ENCODE measurements around the gene RRAD. TPM values are rescaled to one million over a fixed set of nuclear protein-coding genes. Genes with fewer than 3 reads are reported as not detected.

RRAD gene
- total and polyA plus RNA-seq, 4 donors: 31.8 to 42.3 (median 35.7) TPM

GRCh38 chr16:66888647-66889615 is 36.4 kb downstream of the RRAD start:
- Histone ChIP-seq H3K36me3 (ENCODE audit: control insufficient read depth in 4 of 4, insufficient read depth in 4 of 4, low read length in 4 of 4) (peaks cover 0 to 24% (median 16%) of the 10 kb centered on the region in 4 donors), H3K4me3 (no peak overlapping the region), H3K27me3 (ENCODE audit: control insufficient read depth in 3 of 3, insufficient read depth in 3 of 3, low read length in 2 of 3) (no peaks in the 10 kb centered on the region), H3K4me1 (ENCODE audit: control insufficient read depth in 5 of 5, insufficient read depth in 5 of 5, low read length in 5 of 5) (peaks cover 0 to 2% (median 0%) of the 10 kb centered on the region in 5 donors), H3K27ac (ENCODE audit: low read depth in 1 of 2, low read length in 1 of 2) (no peak overlapping the region), H3K9ac (ENCODE audit: insufficient read depth in 1 of 2, low read length in 2 of 2) (no peak overlapping the region), H3K9me3 (ENCODE audit: control insufficient read depth in 4 of 4, insufficient read depth in 3 of 4, low read length in 3 of 4) (no peaks in the 10 kb centered on the region)
- no peak for DNase-seq
- WGBS, 2 donors: 93 to 94% methylated on average over 6 of the region's 6 CpGs
- no peak for ATAC-seq (ENCODE audit: insufficient read depth, low FRiP score)
- TF ChIP-seq CTCF (IDR thresholded peaks at IDR 0.05; ENCODE audit: control extremely low read depth, extremely low read depth): no peak

- no peak for TF ChIP-seq CTCF (IDR thresholded peaks at IDR 0.05; ENCODE audit: control extremely low read depth, extremely low read depth)
- H3K36me3 ChIP-seq (ENCODE audit: control insufficient read depth in 4 of 4, insufficient read depth in 4 of 4, low read length in 4 of 4): peaks cover 0 to 24% (median 16%) of the 10 kb centered on the region in 4 donors
- H3K4me1 ChIP-seq (ENCODE audit: control insufficient read depth in 5 of 5, insufficient read depth in 5 of 5, low read length in 5 of 5): peaks cover 0 to 2% (median 0%) of the 10 kb centered on the region in 5 donors
These were observed 38.4 kb downstream of the RRAD start for GRCh38 chr16:66886914-66887313.

GRCh38 chr16:66886321-66886720 is 39.0 kb downstream of the RRAD start:
- no peak for DNase-seq
- Histone ChIP-seq H3K9ac (ENCODE audit: insufficient read depth in 1 of 2, low read length in 2 of 2) (no peak overlapping the region), H3K4me1 (ENCODE audit: control insufficient read depth in 5 of 5, insufficient read depth in 5 of 5, low read length in 5 of 5) (peaks cover 0 to 5% (median 0%) of the 10 kb centered on the region in 5 donors), H3K9me3 (ENCODE audit: control insufficient read depth in 4 of 4, insufficient read depth in 3 of 4, low read length in 3 of 4) (no peaks in the 10 kb centered on the region), H3K27me3 (ENCODE audit: control insufficient read depth in 3 of 3, insufficient read depth in 3 of 3, low read length in 2 of 3) (no peaks in the 10 kb centered on the region), H3K4me3 (no peak overlapping the region), H3K36me3 (ENCODE audit: control insufficient read depth in 4 of 4, insufficient read depth in 4 of 4, low read length in 4 of 4) (peaks cover 0 to 24% (median 16%) of the 10 kb centered on the region in 4 donors), H3K27ac (ENCODE audit: low read depth in 1 of 2, low read length in 1 of 2) (no peak overlapping the region)
- TF ChIP-seq CTCF (IDR thresholded peaks at IDR 0.05; ENCODE audit: control extremely low read depth, extremely low read depth): no peak
- 54 to 69% methylated on average over 2 of the region's 2 CpGs for WGBS, 2 donors
- ATAC-seq (ENCODE audit: insufficient read depth, low FRiP score): no peak

More at GRCh38 chr16:66886914-66887313, 38.4 kb downstream of the RRAD start:
- H3K27ac ChIP-seq (ENCODE audit: low read depth in 1 of 2, low read length in 1 of 2): no peak overlapping the region
- H3K27me3 ChIP-seq (ENCODE audit: control insufficient read depth in 3 of 3, insufficient read depth in 3 of 3, low read length in 2 of 3): no peaks in the 10 kb centered on the region
- no peak overlapping the region for H3K9ac ChIP-seq (ENCODE audit: insufficient read depth in 1 of 2, low read length in 2 of 2)
- DNase-seq (no peak), ATAC-seq (ENCODE audit: insufficient read depth, low FRiP score) (no peak)
- WGBS, 2 donors: 68 to 72% methylated on average over 3 of the region's 3 CpGs
- H3K9me3 ChIP-seq (ENCODE audit: control insufficient read depth in 4 of 4, insufficient read depth in 3 of 4, low read length in 3 of 4): no peaks in the 10 kb centered on the region
- no peak overlapping the region for H3K4me3 ChIP-seq
